HG02852 (cell line): ENCODE results near the gene CDKL2.

Experiments used
- ATAC-seq: cut with Tn5 transposase; IDR thresholded peaks from one replicate; pipeline ENCODE4 v1.9.1; 2021; ENCODE audit warnings: mild to moderate bottlenecking, moderate library complexity; ENCODE audit not compliant: unreplicated experiment

The CDKL2 gene

DNA sequence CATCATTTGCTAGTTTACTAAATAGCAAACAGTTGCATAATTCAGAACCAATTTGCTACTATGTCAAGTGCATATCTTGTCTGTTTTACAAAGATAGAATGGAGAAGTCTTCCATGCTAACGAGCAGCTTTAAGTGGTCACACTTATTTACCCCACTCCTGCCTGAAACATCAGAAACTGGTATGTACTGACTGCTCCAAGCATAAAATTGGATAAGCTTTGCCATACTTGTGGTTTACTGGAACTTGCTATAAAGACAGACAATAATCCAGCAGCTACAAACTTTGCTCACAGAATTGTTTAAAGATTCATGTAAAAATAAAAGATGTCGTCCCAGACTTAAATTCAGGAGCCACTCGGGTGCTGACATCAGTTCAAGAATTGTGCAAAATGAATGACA is 13.3 kb upstream of the CDKL2 start:
- ATAC-seq: no peak

DNA sequence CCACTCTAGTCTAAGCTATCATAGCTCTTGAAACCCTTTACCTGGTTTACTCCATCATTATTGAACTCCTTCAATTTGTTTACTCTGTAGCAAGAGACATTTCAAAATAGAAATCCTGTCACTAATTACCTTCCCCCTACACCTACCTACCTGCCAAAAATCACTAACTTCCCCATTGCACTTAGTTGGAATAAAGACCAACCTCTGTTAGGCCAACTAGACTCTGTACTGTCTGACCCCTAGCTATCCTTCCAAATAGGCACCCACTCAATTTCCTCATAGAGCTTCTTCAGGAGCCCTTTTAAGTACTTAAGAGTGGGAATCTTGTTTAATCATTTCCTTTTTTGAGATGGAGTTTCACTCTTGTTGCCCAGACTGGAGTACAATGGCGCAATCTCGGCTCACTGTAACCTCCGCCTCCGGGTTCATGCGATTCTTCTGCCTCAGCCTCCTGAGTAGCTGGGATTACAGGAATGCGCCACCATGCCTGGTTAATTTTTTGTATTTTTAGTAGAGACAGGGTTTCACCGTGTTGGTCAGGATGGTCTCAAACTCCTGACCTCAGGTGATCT is 8.9 kb upstream of the CDKL2 start:
- no peak for ATAC-seq

DNA sequence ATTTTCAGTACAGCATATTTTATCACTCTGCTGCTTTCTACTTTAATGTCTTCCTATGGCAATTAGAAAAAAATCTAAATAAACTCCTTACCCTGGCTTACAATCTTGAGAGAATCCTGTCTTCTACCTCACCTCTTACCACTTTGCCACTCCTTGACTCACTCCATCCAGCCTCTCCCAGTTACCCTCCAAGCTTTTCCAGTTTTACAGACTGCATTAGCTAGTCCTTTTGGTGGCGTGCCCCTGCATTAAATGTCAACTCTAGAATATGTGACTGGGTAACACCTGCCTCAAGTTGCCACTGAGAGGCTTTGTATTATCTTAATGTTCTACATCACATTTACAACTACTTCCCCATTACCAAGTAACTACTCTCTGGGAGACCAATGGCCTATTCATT is 7.5 kb upstream of the CDKL2 start:
- no peak for ATAC-seq

DNA sequence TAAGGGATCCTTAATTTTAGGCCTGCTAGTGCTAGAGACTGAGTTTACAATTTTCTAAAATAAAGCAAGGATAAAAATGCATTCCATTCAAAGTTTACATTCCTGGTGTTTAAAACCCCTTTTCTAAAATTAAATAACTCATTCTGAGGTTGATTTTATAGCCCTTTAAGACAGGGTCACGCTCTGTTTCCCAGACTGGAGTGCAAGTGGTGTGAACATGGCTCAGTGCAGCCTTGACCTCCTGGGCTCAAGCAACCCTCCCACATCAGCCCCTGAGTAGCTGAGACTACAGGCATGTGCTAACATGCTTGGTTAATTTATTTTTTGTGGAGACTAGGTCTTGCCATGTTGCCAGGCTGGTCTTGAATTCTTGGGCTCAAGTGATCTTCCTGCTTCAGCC is 6.8 kb upstream of the CDKL2 start:
- no peak for ATAC-seq

DNA sequence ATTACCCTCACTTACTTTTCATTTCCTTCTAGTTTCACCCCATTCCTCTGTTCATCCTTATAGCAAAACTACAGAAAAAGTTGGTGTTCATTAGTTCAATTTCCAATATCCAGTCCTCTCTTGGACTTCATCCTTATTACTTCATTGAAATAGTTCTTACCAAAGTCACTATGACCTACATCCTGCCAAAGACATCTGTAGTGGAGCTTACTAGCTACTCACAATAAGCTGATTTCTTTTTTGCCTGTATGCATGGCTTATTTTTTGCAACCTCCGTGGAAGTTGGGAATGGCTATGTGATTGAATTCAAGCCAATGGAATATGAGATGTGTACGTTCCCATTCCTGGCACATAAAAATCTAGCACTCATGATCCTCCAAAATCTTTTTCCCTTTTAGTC is 4.6 kb upstream of the CDKL2 start:
- ATAC-seq: no peak

DNA sequence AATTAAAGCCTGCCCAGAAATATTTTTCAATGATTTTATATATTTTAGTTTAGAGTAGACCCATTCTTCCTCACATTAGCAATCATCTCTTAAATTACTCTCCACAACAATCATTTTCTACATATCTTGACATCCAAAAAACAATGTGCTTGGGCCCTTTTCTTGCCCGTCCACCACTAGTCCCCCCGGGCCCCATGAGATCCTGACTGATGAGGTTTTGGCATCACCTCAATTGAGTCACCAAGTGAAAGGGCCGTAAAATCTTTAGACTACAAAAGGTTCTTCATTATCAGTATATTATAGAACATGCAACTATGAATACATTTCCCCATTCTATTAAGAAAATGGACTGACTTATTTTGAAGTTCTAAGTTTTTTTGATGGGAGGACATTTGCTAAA is 4.0 kb upstream of the CDKL2 start:
- ATAC-seq: no peak

DNA sequence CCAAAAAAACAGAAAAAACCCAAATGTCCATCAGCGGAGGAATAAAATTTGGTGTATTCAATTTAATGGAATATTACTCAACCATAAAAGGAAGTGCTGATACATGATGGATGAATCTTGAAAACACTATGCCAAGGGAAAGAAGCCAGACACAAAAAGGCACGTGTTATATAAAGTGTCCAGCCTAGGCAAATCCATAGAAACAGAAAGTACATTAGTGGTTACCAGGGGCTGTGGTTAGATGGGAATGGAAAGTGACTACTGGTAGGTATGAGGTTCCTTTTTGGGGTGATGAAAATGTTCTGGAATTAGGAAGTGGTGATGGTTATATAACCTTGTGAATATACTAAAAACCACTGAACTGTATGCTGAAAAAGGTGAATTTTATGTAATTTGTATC is 3.5 kb upstream of the CDKL2 start:
- ATAC-seq: no peak

DNA sequence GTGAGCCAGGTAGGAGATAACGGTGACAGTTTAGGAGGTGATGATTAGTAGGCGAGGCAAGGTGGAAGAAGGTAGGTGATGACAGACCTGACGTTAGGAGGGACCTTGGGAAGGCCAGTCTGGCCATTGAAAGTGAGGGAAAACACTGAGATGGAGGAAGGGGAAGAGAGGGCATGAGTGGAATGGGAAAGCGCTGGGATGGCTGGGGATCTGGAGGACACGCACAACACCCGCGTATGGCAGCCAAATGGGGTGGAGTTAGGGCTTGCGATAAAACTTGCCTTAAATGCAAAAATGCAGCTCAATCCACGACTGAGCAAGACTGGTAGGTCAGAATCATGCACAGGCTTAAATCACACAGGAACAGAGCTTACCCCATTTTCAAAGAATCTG is 605 bp upstream of the CDKL2 start:
- no peak for ATAC-seq

DNA sequence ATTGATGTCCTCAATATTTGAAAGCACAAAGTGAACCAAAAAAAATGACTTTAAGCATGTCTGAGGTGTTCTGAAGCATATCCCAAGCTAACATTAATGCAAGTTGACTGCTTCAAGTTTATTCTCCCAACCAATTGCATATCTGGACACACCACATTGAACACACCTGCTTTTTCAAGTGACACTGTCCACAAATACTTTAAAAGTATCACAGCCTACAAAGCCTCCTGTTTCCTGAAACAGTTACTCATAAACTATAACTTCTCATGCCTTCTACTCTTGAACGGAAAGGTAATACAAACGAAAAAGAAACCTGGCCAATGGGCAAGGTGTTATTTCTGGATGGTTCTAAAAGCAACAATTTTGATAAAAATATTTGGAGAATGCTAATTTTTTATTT is 1.1 kb downstream of the CDKL2 start:
- ATAC-seq: no peak

DNA sequence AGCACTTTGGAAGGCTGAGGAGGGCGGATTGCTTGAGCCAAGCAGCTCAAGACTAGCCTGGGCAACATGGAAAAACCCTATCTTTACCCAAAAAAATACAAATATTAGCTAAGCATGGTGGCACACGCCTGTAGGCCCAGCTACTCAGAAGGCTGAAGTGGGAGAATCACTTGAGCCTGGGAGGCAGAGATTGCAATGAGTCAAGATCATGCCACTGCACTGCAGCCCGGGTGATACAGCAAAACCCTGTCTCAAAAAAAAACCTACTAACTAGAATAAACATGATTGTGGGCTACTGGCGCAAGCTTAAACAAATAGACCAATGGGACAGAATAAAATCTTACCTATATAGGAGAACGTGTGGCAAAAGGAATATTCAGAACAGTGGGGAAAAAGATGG is 7.3 kb downstream of the CDKL2 start:
- no peak for ATAC-seq

DNA sequence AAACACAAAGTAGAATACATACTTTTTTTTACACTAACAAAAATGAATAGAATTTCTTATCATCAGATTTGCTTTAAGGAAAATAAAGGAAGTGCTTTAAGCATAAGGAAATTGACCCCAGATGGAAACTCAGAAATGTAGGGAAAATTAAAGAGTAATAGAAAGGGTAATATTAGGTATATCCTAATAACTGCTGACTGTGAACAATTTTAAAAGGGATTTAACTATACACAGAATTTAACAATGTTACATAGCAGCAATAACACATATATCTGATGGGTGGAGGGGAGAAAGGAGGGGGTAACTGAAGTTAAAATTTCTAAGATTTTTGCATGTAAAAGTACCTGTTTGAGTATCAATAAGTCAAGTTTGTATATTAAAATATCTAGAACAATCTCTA is 8.6 kb downstream of the CDKL2 start:
- no peak for ATAC-seq

DNA sequence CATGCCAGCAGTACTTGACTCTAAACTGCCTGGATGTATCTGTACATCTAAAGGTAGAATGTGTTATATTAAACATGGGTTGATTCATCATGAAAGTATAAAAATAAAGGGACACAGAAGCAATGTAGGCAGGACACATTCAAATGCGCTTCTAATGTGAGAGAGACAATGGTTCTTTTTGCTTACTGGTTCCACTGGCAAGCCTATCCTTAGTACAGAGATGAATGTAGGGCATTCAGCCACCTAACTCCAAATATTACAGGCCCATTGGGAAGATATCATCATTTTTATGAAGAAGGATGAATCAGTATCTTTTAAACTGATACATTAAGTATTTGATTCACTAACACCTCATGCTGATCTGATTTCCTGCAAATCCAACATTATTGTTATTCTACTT is 18.0 kb downstream of the CDKL2 start:
- no peak for ATAC-seq

DNA sequence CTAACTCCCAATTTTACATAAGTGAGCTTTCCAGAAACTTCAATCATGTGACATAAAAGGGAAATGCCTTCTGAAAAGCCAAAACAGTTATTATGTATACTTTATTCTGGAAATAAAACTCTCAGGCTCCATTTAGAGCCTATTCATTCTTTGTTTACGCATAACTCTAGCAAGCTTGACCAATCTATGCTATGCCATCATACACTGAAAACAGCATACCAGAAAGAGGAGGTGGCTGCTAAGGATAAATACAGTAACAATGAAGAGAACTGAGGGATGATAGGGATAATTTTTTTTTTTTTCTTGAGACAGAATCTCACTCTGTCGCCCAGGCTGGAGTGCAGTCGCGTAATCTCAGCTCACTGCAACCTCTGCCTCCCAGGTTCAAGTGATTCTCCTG is 24.4 kb downstream of the CDKL2 start:
- ATAC-seq: no peak

DNA sequence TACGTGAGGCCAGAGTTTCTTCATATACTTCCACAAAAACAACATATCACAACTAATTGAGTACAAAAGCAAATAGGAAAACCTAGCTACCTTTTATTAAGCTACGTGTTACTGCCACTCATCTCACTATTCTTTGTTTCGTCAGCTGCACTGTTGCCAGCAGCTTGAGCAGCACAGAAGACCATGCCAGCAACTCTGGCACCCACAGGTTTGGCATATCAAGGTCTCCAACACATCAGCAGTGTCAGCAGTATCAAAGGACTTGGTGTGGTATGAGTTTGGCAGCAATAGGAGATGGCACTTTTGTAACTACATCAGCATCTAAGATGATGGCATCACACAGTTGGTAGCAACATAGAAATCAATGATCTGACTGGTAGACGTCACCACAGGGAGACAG is 30.7 kb downstream of the CDKL2 start:
- ATAC-seq: no peak

DNA sequence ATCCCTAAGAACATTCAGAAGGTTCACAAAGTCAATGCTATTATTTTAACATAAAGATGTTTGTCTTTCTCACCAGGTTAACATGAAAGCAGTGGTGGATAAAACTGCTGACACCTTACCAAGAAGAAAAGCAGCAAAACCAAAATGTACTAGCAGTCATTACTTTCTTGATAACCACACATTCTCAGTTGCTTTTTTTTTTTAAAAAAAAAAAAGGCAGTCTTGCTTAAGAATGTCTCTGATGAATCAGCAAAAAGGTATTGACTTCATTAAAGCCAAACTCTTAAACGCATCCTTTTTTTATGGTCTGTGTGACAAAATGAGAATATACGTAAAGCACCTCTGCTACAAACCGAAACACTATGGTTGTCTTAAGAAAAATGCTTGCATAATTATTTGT is 31.9 kb downstream of the CDKL2 start:
- no peak for ATAC-seq

DNA sequence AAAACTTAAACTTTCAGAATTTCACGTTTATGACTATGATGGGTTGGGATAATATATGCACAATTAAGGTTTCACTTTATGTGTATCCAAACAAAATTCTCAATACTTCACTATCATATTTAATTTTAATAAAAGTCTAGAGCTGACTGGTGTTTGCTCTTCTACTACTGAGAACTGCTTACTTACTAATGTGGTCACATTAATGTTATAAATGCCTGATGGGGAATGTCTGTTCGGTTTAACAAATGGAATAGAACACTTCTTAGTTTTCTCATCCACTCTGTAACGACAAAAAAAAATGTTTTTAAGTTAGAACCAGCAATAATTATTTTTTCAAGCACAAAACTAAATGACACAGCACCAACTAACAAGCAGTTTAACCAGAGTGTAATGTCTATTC is 34.3 kb downstream of the CDKL2 start:
- ATAC-seq: no peak

DNA sequence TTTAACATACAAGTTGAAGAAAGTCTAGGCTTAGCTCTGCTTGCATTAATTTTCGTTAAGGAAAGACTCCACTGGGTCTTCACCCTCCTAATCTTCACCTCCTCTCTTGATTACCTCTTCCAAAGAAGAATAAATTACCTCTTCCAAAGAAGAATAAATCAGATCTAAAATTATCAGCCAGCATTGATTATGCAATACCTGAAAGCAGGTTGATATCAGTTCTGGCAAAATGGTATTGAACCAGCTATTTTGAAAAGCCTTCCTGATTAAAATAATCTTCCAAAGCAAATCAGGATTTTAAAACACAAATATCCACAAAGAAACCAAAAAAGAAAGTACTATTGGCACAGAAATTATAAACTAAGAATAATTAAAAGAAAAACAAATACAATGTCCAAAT is 36.9 kb downstream of the CDKL2 start:
- ATAC-seq: no peak

DNA sequence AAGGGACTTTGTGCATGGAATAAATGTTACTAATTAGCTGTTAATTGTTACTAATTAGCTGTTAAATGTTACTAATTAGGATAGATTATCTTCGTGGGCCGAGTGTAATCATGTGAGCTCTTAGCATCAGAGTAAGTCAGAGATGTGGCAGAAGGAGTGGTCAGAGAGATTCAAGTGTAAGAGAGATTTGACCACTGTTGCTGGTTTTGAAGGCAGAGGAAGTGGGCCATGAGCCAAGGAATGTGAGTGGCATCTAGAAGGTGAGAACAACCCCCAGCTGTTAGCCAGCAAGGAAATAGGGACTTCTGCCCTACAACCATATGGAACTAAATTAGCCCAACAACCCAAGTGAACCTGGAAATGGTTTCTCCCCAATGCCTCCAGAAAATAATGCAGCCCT is 46.3 kb downstream of the CDKL2 start:
- no peak for ATAC-seq

DNA sequence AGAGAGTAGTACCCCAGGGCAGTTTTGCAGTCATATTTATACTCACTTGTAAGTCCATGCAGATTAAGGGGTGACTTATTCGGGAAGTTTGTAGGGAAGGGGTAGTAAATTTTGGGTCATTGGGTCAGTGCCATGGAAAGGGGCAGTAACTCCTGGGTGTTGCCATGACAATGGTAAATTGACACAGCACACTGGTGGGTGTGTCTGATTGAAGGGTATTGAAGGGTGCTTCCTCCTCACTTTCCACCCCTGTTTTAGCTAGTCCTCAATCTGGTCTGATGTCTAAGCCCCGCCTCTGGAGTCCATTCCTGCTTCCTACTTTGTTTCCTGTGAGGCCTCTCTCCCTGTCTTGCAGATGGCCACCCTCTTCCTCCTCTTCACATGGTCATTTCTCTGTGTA is 62.6 kb downstream of the CDKL2 start:
- no peak for ATAC-seq

DNA sequence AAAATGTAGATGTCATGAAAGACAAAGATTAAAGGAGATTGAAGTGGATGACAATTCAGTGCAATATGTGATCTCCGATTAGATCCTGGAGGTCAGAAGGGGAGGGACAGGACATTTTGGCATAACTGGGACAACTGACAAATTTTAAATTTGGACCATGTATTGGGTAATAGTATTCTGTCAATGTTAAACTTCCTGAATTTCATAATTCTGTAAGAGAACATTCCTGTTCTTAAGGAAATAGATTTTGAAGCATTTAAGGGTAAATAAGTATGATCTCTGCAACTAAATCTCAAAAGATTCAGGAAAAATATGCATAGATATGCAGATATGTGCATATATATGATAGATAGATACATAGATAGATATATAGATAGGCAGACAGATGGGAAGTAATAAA is 63.4 kb downstream of the CDKL2 start:
- ATAC-seq: no peak

DNA sequence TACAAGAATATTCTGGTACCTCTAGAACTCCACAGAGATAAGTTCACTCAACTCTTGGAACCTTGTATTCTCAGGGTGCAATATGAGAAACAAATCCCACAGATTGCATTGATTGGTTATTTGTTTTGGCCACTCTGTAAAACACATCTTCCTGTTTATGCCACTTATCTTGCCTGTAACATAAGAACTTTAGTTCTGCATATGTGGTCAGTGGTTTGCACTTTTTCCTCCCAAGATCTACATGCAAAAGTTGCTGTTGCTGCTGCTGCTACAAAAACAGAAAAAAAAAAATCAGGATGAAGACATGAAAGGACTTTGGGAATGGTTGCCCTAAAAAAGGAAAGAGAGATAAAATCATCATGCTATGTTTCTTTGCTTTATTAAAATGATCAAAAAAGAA is 64.8 kb downstream of the CDKL2 start:
- no peak for ATAC-seq

DNA sequence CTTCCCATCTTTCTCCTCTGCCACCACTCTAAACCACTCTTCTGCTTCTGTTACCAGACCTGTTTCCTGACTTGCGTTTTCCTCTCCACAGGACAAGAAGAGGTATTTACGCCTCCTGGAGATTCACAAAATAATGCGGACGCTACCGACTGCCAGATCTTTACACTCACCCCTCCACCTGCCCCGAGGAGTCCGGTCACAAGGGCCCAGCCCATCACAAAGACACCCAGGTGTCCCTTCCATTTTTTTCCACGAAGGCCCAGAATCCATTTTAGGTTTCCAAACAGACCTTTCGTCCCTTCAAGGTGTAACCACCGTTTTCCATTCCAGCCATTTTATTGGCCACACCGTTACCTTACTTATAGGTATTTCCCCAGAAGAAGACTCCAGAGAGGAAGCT is 66.3 kb downstream of the CDKL2 start:
- no peak for ATAC-seq

DNA sequence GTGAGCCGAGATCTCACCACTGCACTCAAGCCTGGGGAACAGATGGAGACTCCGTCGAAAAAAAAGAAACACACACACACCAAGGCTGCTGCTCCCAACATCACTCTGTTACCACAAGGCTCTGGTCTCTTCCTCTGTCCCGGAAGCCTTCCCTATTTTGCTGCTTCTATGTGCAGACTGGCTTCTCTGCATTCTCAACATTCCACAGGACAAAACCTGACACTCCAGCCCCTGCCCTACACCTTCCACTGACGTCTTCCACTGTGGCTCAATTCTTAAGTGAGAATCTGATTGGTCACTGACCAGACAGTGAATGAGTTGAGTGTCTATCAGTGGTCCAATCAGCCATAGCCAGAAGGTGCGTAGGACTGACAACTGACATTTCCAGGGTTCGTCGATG is 68.5 kb downstream of the CDKL2 start:
- no peak for ATAC-seq

DNA sequence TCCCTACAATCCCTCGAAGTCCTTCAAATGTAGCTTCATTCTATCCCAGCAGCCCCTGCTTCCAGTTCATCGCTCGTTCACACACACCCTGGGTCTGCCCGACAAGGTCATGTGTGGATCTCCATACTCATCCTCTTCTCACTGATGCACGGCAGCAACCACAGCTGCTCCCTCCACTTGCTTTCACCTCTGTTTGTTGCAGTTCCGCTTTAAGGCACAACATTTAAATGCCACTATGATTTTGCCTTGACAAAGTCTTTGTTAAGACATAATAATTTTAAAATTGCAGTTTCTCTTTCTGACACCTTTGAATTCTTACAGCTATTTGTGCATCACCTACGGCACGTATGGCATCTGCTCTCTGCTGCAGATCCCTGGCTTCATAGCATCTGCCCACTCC is 72.6 kb downstream of the CDKL2 start:
- ATAC-seq: peak; percentile 39
